ENCODE results near the gene MRPL22.

Gene MRPL22

GRCh38 chr5:154962494-154962893, 21.6 kb downstream of the MRPL22 start:
- Histone ChIP-seq H2BK15ac (replicated peaks; ENCODE audit: low read depth) (no peak overlapping the region), H2AK5ac (ENCODE audit: low read length) (no peak overlapping the region), H3K9ac (ENCODE audit: low read length) (no peak overlapping the region), H2BK5ac (ENCODE audit: low read length) (no peak overlapping the region), H3K27me3 (ENCODE audit: insufficient read depth, low read length, poor library complexity) (no peaks in the 10 kb centered on the region), H3K4me2 (ENCODE audit: low read length) (no peak overlapping the region), H3K23ac (ENCODE audit: low read length) (no peak overlapping the region), H3K4me3 (ENCODE audit: low read length) (no peak overlapping the region), H3K79me2 (ENCODE audit: control insufficient read depth, insufficient read depth, low read length) (no peaks in the 10 kb centered on the region), H3K27ac (ENCODE audit: low read depth, low read length) (no peak overlapping the region), H4K5ac (ENCODE audit: low read length) (no peak overlapping the region), H2BK120ac (ENCODE audit: low read depth, low read length) (no peak overlapping the region), H3K18ac (ENCODE audit: low read length) (no peak overlapping the region), H3K4me1 (ENCODE audit: control insufficient read depth, low read depth, low read length) (no peaks in the 10 kb centered on the region), H3K4ac (ENCODE audit: low read depth, low read length) (no peak overlapping the region), H3K36me3 (ENCODE audit: control insufficient read depth, insufficient read depth, low read length) (no peaks in the 10 kb centered on the region), H4K8ac (ENCODE audit: low read depth, low read length) (no peak overlapping the region), H3K56ac (ENCODE audit: low read length) (no peak overlapping the region), H3K79me1 (ENCODE audit: low read length) (no peaks in the 10 kb centered on the region)
- DNase-seq = no peak
- WGBS (ENCODE audit: extremely low coverage, insufficient coverage, low lambda C conversion rate) = no CpG with 5 or more reads among the region's 1 CpG

- Histone ChIP-seq H3K4me2 (ENCODE audit: low read length) (no peak overlapping the region), H2BK5ac (ENCODE audit: low read length) (no peak overlapping the region), H3K27ac (ENCODE audit: low read depth, low read length) (no peak overlapping the region), H3K4ac (ENCODE audit: low read depth, low read length) (no peak overlapping the region), H4K8ac (ENCODE audit: low read depth, low read length) (no peak overlapping the region), H3K4me3 (ENCODE audit: low read length) (no peak overlapping the region), H2AK5ac (ENCODE audit: low read length) (no peak overlapping the region), H3K9ac (ENCODE audit: low read length) (no peak overlapping the region), H2BK120ac (ENCODE audit: low read depth, low read length) (no peak overlapping the region), H3K18ac (ENCODE audit: low read length) (no peak overlapping the region), H4K5ac (ENCODE audit: low read length) (no peak overlapping the region), H3K4me1 (ENCODE audit: control insufficient read depth, low read depth, low read length) (no peaks in the 10 kb centered on the region), H3K27me3 (ENCODE audit: insufficient read depth, low read length, poor library complexity) (no peaks in the 10 kb centered on the region), H3K36me3 (ENCODE audit: control insufficient read depth, insufficient read depth, low read length) (no peaks in the 10 kb centered on the region), H3K56ac (ENCODE audit: low read length) (no peak overlapping the region), H3K79me1 (ENCODE audit: low read length) (no peaks in the 10 kb centered on the region), H3K23ac (ENCODE audit: low read length) (no peak overlapping the region), H3K79me2 (ENCODE audit: control insufficient read depth, insufficient read depth, low read length) (no peaks in the 10 kb centered on the region), H2BK15ac (replicated peaks; ENCODE audit: low read depth) (no peak overlapping the region)
- WGBS (ENCODE audit: extremely low coverage, insufficient coverage, low lambda C conversion rate) = no CpG with 5 or more reads among the region's 7 CpGs
- no peak for DNase-seq
Measured at GRCh38 chr5:154966081-154966841, 25.4 kb downstream of the MRPL22 start.

GRCh38 chr5:154966874-154967273, 26.0 kb downstream of the MRPL22 start:
- H2AK5ac ChIP-seq (ENCODE audit: low read length) = no peak overlapping the region
- no peaks in the 10 kb centered on the region for H3K36me3 ChIP-seq (ENCODE audit: control insufficient read depth, insufficient read depth, low read length)
- no peak overlapping the region for H2BK120ac ChIP-seq (ENCODE audit: low read depth, low read length)
- no peak overlapping the region for H3K18ac ChIP-seq (ENCODE audit: low read length)
- no peak overlapping the region for H3K56ac ChIP-seq (ENCODE audit: low read length)
- H4K8ac ChIP-seq (ENCODE audit: low read depth, low read length) = no peak overlapping the region
- no peak overlapping the region for H3K4ac ChIP-seq (ENCODE audit: low read depth, low read length)
- H3K27ac ChIP-seq (ENCODE audit: low read depth, low read length) = no peak overlapping the region
- H3K4me3 ChIP-seq (ENCODE audit: low read length) = no peak overlapping the region
- DNase-seq = no peak
- no peak overlapping the region for H2BK15ac ChIP-seq (replicated peaks; ENCODE audit: low read depth)
- H4K5ac ChIP-seq (ENCODE audit: low read length) = no peak overlapping the region
- no peaks in the 10 kb centered on the region for H3K79me1 ChIP-seq (ENCODE audit: low read length)
- no peaks in the 10 kb centered on the region for H3K79me2 ChIP-seq (ENCODE audit: control insufficient read depth, insufficient read depth, low read length)
- H3K27me3 ChIP-seq (ENCODE audit: insufficient read depth, low read length, poor library complexity) = no peaks in the 10 kb centered on the region
- H3K4me1 ChIP-seq (ENCODE audit: control insufficient read depth, low read depth, low read length) = no peaks in the 10 kb centered on the region
- WGBS (ENCODE audit: extremely low coverage, insufficient coverage, low lambda C conversion rate) = no CpG with 5 or more reads among the region's 3 CpGs
- no peak overlapping the region for H3K23ac ChIP-seq (ENCODE audit: low read length)
- no peak overlapping the region for H3K9ac ChIP-seq (ENCODE audit: low read length)
- H2BK5ac ChIP-seq (ENCODE audit: low read length) = no peak overlapping the region
- no peak overlapping the region for H3K4me2 ChIP-seq (ENCODE audit: low read length)

- Histone ChIP-seq H3K56ac (ENCODE audit: low read length) (no peak overlapping the region), H3K18ac (ENCODE audit: low read length) (no peak overlapping the region), H4K5ac (ENCODE audit: low read length) (no peak overlapping the region), H3K23ac (ENCODE audit: low read length) (no peak overlapping the region), H4K8ac (ENCODE audit: low read depth, low read length) (no peak overlapping the region), H2BK5ac (ENCODE audit: low read length) (no peak overlapping the region), H3K36me3 (ENCODE audit: control insufficient read depth, insufficient read depth, low read length) (no peaks in the 10 kb centered on the region), H3K27me3 (ENCODE audit: insufficient read depth, low read length, poor library complexity) (no peaks in the 10 kb centered on the region), H3K4ac (ENCODE audit: low read depth, low read length) (no peak overlapping the region), H2BK15ac (replicated peaks; ENCODE audit: low read depth) (no peak overlapping the region), H3K4me2 (ENCODE audit: low read length) (no peak overlapping the region), H3K27ac (ENCODE audit: low read depth, low read length) (no peak overlapping the region), H3K4me1 (ENCODE audit: control insufficient read depth, low read depth, low read length) (no peaks in the 10 kb centered on the region), H2BK120ac (ENCODE audit: low read depth, low read length) (no peak overlapping the region), H2AK5ac (ENCODE audit: low read length) (no peak overlapping the region), H3K9ac (ENCODE audit: low read length) (no peak overlapping the region), H3K4me3 (ENCODE audit: low read length) (no peak overlapping the region), H3K79me1 (ENCODE audit: low read length) (no peaks in the 10 kb centered on the region), H3K79me2 (ENCODE audit: control insufficient read depth, insufficient read depth, low read length) (no peaks in the 10 kb centered on the region)
- WGBS (ENCODE audit: extremely low coverage, insufficient coverage, low lambda C conversion rate) = no CpG with 5 or more reads among the region's 5 CpGs
- DNase-seq = no peak
Measured at GRCh38 chr5:154967421-154968024, 26.6 kb downstream of the MRPL22 start.

- Histone ChIP-seq H3K79me2 (ENCODE audit: control insufficient read depth, insufficient read depth, low read length) (no peaks in the 10 kb centered on the region), H3K79me1 (ENCODE audit: low read length) (no peaks in the 10 kb centered on the region), H3K56ac (ENCODE audit: low read length) (no peak overlapping the region), H3K36me3 (ENCODE audit: control insufficient read depth, insufficient read depth, low read length) (no peaks in the 10 kb centered on the region), H3K4ac (ENCODE audit: low read depth, low read length) (no peak overlapping the region), H3K4me3 (ENCODE audit: low read length) (no peak overlapping the region), H3K4me2 (ENCODE audit: low read length) (no peak overlapping the region), H3K18ac (ENCODE audit: low read length) (no peak overlapping the region), H2BK5ac (ENCODE audit: low read length) (no peak overlapping the region), H3K27ac (ENCODE audit: low read depth, low read length) (no peak overlapping the region), H2BK15ac (replicated peaks; ENCODE audit: low read depth) (no peak overlapping the region), H4K5ac (ENCODE audit: low read length) (no peak overlapping the region), H3K23ac (ENCODE audit: low read length) (no peak overlapping the region), H3K4me1 (ENCODE audit: control insufficient read depth, low read depth, low read length) (no peaks in the 10 kb centered on the region), H3K9ac (ENCODE audit: low read length) (no peak overlapping the region), H4K8ac (ENCODE audit: low read depth, low read length) (no peak overlapping the region), H3K27me3 (ENCODE audit: insufficient read depth, low read length, poor library complexity) (no peaks in the 10 kb centered on the region), H2BK120ac (ENCODE audit: low read depth, low read length) (no peak overlapping the region), H2AK5ac (ENCODE audit: low read length) (no peak overlapping the region)
- WGBS (ENCODE audit: extremely low coverage, insufficient coverage, low lambda C conversion rate) = no CpG with 5 or more reads among the region's 5 CpGs
- DNase-seq = no peak
Measured at GRCh38 chr5:154968953-154969352, 28.1 kb downstream of the MRPL22 start.

- H4K5ac ChIP-seq (ENCODE audit: low read length) = no peak overlapping the region
- no peaks in the 10 kb centered on the region for H3K27me3 ChIP-seq (ENCODE audit: insufficient read depth, low read length, poor library complexity)
- no peak overlapping the region for H2BK15ac ChIP-seq (replicated peaks; ENCODE audit: low read depth)
- H3K79me1 ChIP-seq (ENCODE audit: low read length) = no peaks in the 10 kb centered on the region
- H3K18ac ChIP-seq (ENCODE audit: low read length) = no peak overlapping the region
- no peak overlapping the region for H3K9ac ChIP-seq (ENCODE audit: low read length)
- H3K23ac ChIP-seq (ENCODE audit: low read length) = no peak overlapping the region
- H4K8ac ChIP-seq (ENCODE audit: low read depth, low read length) = no peak overlapping the region
- no peak overlapping the region for H2BK5ac ChIP-seq (ENCODE audit: low read length)
- no peak overlapping the region for H3K56ac ChIP-seq (ENCODE audit: low read length)
- no peak overlapping the region for H2BK120ac ChIP-seq (ENCODE audit: low read depth, low read length)
- no peaks in the 10 kb centered on the region for H3K4me1 ChIP-seq (ENCODE audit: control insufficient read depth, low read depth, low read length)
- no peak overlapping the region for H2AK5ac ChIP-seq (ENCODE audit: low read length)
- H3K4me3 ChIP-seq (ENCODE audit: low read length) = no peak overlapping the region
- DNase-seq = no peak
- no peak overlapping the region for H3K4ac ChIP-seq (ENCODE audit: low read depth, low read length)
- H3K27ac ChIP-seq (ENCODE audit: low read depth, low read length) = no peak overlapping the region
- no peaks in the 10 kb centered on the region for H3K79me2 ChIP-seq (ENCODE audit: control insufficient read depth, insufficient read depth, low read length)
- H3K4me2 ChIP-seq (ENCODE audit: low read length) = no peak overlapping the region
- H3K36me3 ChIP-seq (ENCODE audit: control insufficient read depth, insufficient read depth, low read length) = no peaks in the 10 kb centered on the region
Measured at GRCh38 chr5:154970759-154971158, 29.9 kb downstream of the MRPL22 start.

Data from mesendoderm (in vitro differentiated cells).